HEK293T (cell line): ENCODE data around the gene TRERF1.

Experiments
- BHLHE40 ChIP-seq: fragments of 450-650 bp; IDR thresholded peaks from 2 replicates; pipeline ENCODE4 v1.6.1; 2016; ENCODE audit warnings: mild to moderate bottlenecking, moderate library complexity, borderline replicate concordance
- CTBP1 ChIP-seq: fragments of 450-650 bp; IDR thresholded peaks from 2 replicates; pipeline ENCODE4 v1.6.1; 2016; ENCODE audit warnings: borderline replicate concordance

- no peak for TF ChIP-seq BHLHE40
- no peak for TF ChIP-seq CTBP1
These were observed 49.5 kb downstream of the TRERF1 start for GRCh38 chr6:42402184-42402583.
